Stomach (tissue), 9 donors: Measurements from ENCODE around the gene TRMT6. TPM values are rescaled to one million over a fixed set of nuclear protein-coding genes. Genes with fewer than 3 reads are reported as not detected.

Source experiments
- DNase-seq, 2 donors: peaks; one replicate each; pipeline versions ENCODE4 v3.0.0 to v3.0.0-alpha.2; 2013 to 2019
- H3K27ac ChIP-seq, 5 donors: fragments of 200-600 bp in 4 of 5; sonication (generic) in 4 of 5; one replicate each; pipeline ENCODE4 v1.5.1; 2013 to 2019; ENCODE audit warnings: mild to moderate bottlenecking in 1 of 5, moderate library complexity in 1 of 5
- H3K27me3 ChIP-seq, 3 donors: fragments of 200-600 bp; sonication (generic); one replicate each; pipeline ENCODE4 v1.5.1; 2017 to 2019; ENCODE audit warnings: mixed run types in 1 of 3
- H3K36me3 ChIP-seq, 4 donors: fragments of 200-600 bp; sonication (generic); 1 replicate in 3 of 4; 2 replicates in 1 of 4; pipeline ENCODE4 v1.5.1; 2016 to 2019
- H3K4me1 ChIP-seq, 4 donors: fragments of 200-600 bp; sonication (generic); one replicate each; pipeline ENCODE4 v1.5.1; 2016 to 2019
- H3K4me3 ChIP-seq, 4 donors: fragments of 200-600 bp; sonication (generic) in 3 of 4; one replicate each; pipeline ENCODE4 v1.5.1; 2016 to 2019; ENCODE audit warnings: mild to moderate bottlenecking in 1 of 4
- H3K9me3 ChIP-seq, 4 donors: fragments of 200-600 bp; sonication (generic); one replicate each; pipeline ENCODE4 v1.5.1; 2016 to 2019
- EP300 ChIP-seq: sonication (generic); formaldehyde crosslinking; IDR thresholded peaks from one replicate; pipeline ENCODE4 v1.6.1; 2017; ENCODE audit warnings: antibody characterized with exemption
- POLR2A ChIP-seq, 4 donors: fragments of 450-650 bp; IDR thresholded peaks; one replicate each; pipeline ENCODE4 v1.6.1; 2016; ENCODE audit warnings: antibody characterized with exemption in 4 of 4, control low read depth in 2 of 4, mild to moderate bottlenecking in 1 of 4, moderate library complexity in 1 of 4
- POLR2AphosphoS5 ChIP-seq, 3 donors: sonication (generic); formaldehyde crosslinking; IDR thresholded peaks; one replicate each; pipeline ENCODE4 v1.6.1; 2016; ENCODE audit warnings: antibody characterized with exemption in 3 of 3
- WGBS, 5 donors: extraction: QIAGEN DNeasy Blood & Tissue Kit in 3 of 5; methylation state at CpG; one replicate each; pipeline versions ENCODE4 v1.1.5 to v1.1.7; 2013 to 2018; 5-methylcytosine and 5-hydroxymethylcytosine counted together
- intact Hi-C: fragments of 100-400 bp; cut with DNase I; formaldehyde crosslinking; loops from one replicate; pipeline ENCODE4 v1.15.1; 2023; ENCODE audit warnings: low total_unique reads
- polyA plus RNA-seq, 3 donors: library from polyadenylated mRNA; stranded (reverse); fragments of 200-250 nt; gene quantifications; one replicate each; pipeline ENCODE4 v1.2.3, GENCODE V29; 2013
- small RNA-seq, 4 donors: library from RNA; depleted of rRNA; stranded (forward); fragments of <200 nt; gene quantifications; one replicate each; pipeline ENCODE3, GENCODE V24; 2016
- total RNA-seq, 5 donors: library from RNA; depleted of rRNA; stranded (reverse); fragments of >200 nt; gene quantifications; one replicate each; pipeline versions ENCODE4 v1.1.0 to v1.2.3, GENCODE V29; 2014 to 2016
- TF ChIP-seq, protein P1 (sequence below), 7 experiments: fragments of 450-650 bp in 4 of 7; fragments of 200-600 bp in 3 of 7; sonication (generic) in 3 of 7; IDR thresholded peaks; one replicate each; pipeline ENCODE4 v1.5.1; 2016 to 2019; ENCODE audit warnings: antibody characterized with exemption in 7 of 7, control low read depth in 2 of 7, mild to moderate bottlenecking in 1 of 7
- donor health status: healthy with polysubstance abuse.
- donor health status: Bipolar disorder and iron deficiency.
- donor health status: healthy.

TRMT6 gene
- total and polyA plus RNA-seq, 8 donors, result 2.9 to 10.9 (median 8.0) TPM

- intact Hi-C loops, result no loop called here
Observed at GRCh38 chr20:5893052-5893451, 57.3 kb downstream of the TRMT6 start.

GRCh38 chr20:5890773-5891441, 59.4 kb downstream of the TRMT6 start:
- Histone ChIP-seq H3K4me3 (no peak overlapping the region), H3K36me3 (no peaks in the 10 kb centered on the region), H3K27ac (no peak overlapping the region), H3K27me3 (no peaks in the 10 kb centered on the region), H3K9me3 (no peaks in the 10 kb centered on the region), H3K4me1 (no peaks in the 10 kb centered on the region)
- WGBS, 5 donors, result 71 to 82% (median 75%) methylated on average over 10 of the region's 10 CpGs
- TF ChIP-seq EP300 (no peak), POLR2A (IDR thresholded peaks at IDR 0.05) (no peak), POLR2AphosphoS5 (IDR thresholded peaks at IDR 0.05) (no peak)
- TF ChIP-seq, protein P1, sequence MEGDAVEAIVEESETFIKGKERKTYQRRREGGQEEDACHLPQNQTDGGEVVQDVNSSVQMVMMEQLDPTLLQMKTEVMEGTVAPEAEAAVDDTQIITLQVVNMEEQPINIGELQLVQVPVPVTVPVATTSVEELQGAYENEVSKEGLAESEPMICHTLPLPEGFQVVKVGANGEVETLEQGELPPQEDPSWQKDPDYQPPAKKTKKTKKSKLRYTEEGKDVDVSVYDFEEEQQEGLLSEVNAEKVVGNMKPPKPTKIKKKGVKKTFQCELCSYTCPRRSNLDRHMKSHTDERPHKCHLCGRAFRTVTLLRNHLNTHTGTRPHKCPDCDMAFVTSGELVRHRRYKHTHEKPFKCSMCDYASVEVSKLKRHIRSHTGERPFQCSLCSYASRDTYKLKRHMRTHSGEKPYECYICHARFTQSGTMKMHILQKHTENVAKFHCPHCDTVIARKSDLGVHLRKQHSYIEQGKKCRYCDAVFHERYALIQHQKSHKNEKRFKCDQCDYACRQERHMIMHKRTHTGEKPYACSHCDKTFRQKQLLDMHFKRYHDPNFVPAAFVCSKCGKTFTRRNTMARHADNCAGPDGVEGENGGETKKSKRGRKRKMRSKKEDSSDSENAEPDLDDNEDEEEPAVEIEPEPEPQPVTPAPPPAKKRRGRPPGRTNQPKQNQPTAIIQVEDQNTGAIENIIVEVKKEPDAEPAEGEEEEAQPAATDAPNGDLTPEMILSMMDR (IDR thresholded peaks at IDR 0.05), result no peak
- DNase-seq, result no peak
- intact Hi-C loops, result no loop called here

More at GRCh38 chr20:5893052-5893451, 57.3 kb downstream of the TRMT6 start:
- H3K9me3 ChIP-seq, result no peaks in the 10 kb centered on the region
- no peak overlapping the region for H3K4me3 ChIP-seq
- H3K36me3 ChIP-seq, result no peaks in the 10 kb centered on the region
- TF ChIP-seq POLR2A (IDR thresholded peaks at IDR 0.05), result no peak
- DNase-seq, result no peak
- peaks cover 0 to 5% (median 0%) of the 10 kb centered on the region in 3 donors for H3K27me3 ChIP-seq
- WGBS, 5 donors, result 40 to 54% (median 45%) methylated on average over 3 of the region's 3 CpGs
- H3K27ac ChIP-seq, result no peak overlapping the region
- H3K4me1 ChIP-seq, result no peaks in the 10 kb centered on the region

DNA sequence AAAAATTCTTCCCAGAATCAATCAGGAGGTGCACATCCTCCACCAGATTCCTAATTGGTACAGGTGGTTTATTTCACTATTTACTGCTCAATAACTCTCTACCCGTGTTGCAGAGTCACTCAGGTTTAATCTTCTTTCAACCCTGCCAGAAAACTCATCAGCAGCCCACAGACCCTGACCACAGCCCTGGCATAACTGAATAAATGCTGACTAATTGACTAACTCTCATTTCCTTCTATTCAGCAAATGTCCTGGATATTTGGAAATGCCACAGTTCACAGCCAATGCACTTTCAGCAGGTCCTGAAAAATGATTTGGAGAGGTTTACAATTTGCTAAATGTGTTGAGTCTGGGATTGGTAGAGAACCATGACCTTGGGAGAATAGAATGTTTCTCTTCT, 62.3 kb downstream of the TRMT6 start:
- no peaks in the 10 kb centered on the region for H3K9me3 ChIP-seq
- H3K36me3 ChIP-seq, result no peaks in the 10 kb centered on the region
- no peaks in the 10 kb centered on the region for H3K27me3 ChIP-seq
- WGBS, 5 donors, result 22 to 50% (median 39%) methylated on average over 1 of the region's 1 CpG
- no peak overlapping the region for H3K4me3 ChIP-seq
- TF ChIP-seq POLR2AphosphoS5 (IDR thresholded peaks at IDR 0.05) (no peak), POLR2A (IDR thresholded peaks at IDR 0.05) (no peak)
- intact Hi-C loops, result no loop called here
- DNase-seq, result no peak
- no peaks in the 10 kb centered on the region for H3K4me1 ChIP-seq
- no peak overlapping the region for H3K27ac ChIP-seq

- 83 to 96% (median 89%) methylated on average over 5 of the region's 5 CpGs for WGBS, 5 donors
- H3K27me3 ChIP-seq, result no peaks in the 10 kb centered on the region
Observed at GRCh38 chr20:5887386-5887785, 62.9 kb downstream of the TRMT6 start.

More at GRCh38 chr20:5887386-5887785, 62.9 kb downstream of the TRMT6 start:
- H3K27ac ChIP-seq, result no peak overlapping the region
- H3K9me3 ChIP-seq, result no peaks in the 10 kb centered on the region
- no peaks in the 10 kb centered on the region for H3K4me1 ChIP-seq
- H3K36me3 ChIP-seq, result no peaks in the 10 kb centered on the region
- TF ChIP-seq EP300 (no peak), POLR2AphosphoS5 (IDR thresholded peaks at IDR 0.05) (no peak), POLR2A (IDR thresholded peaks at IDR 0.05) (no peak)
- TF ChIP-seq, protein P1 (IDR thresholded peaks at IDR 0.05), result no peak
- intact Hi-C loops, result no loop called here
- no peak overlapping the region for H3K4me3 ChIP-seq
- no peak for DNase-seq

Small RNAs within 50 kb of the gene (small RNA-seq; reads per million reads assigned to genes)
- gene RF00019 (0 reads per million in 4 donors), gene RNU1-55P (0 reads per million in 4 donors)

Other genes starting within 250 kb of the TRMT6 start
- 1 to 10 TPM in 4 of 5 donors, not detected in 1; 1.3 to 3.5 (median 2.4) TPM for gene SHLD1, start 200.1 kb downstream of the TRMT6 start, total RNA-seq
- gene SHLD1, start 200.1 kb downstream of the TRMT6 start, polyA plus RNA-seq, result 10 to 100 TPM in 1 of 3 donors, 1 to 10 TPM in 2; 7.6 to 10.5 (median 8.1) TPM
- gene CHGB, start 39.0 kb downstream of the TRMT6 start, total RNA-seq, result 1 to 10 TPM in 2 of 5 donors, not detected in 3; 3.5 to 6.4 TPM
- 1 to 10 TPM; 1.1 to 3.7 (median 3.6) TPM for gene CHGB, start 39.0 kb downstream of the TRMT6 start, polyA plus RNA-seq
- gene MCM8, start 119 bp upstream of the TRMT6 start, total RNA-seq, result 10 to 100 TPM in 1 of 5 donors, 1 to 10 TPM in 4; 3.2 to 39.3 (median 7.1) TPM
- 1 to 10 TPM; 2.1 to 2.9 (median 2.6) TPM for gene MCM8, start 119 bp upstream of the TRMT6 start, polyA plus RNA-seq
- gene CRLS1, start 55.6 kb upstream of the TRMT6 start, total RNA-seq, result 100 to 1,000 TPM in 2 of 5 donors, 10 to 100 TPM in 3; 45.5 to 228 (median 83.9) TPM
- gene CRLS1, start 55.6 kb upstream of the TRMT6 start, polyA plus RNA-seq, result 10 to 100 TPM; 60.9 to 81.1 (median 76.5) TPM
- gene LRRN4, start 103.5 kb upstream of the TRMT6 start, total RNA-seq, result 1 to 10 TPM in 2 of 5 donors, not detected in 3; 1.1 to 2.9 TPM
- gene LRRN4, start 103.5 kb upstream of the TRMT6 start, polyA plus RNA-seq, result under 1 TPM in 1 of 3 donors, not detected in 2; 0.19 TPM
- 10 to 100 TPM in 3 of 5 donors, under 1 TPM in 2; 0.45 to 14.5 (median 11.9) TPM for gene FERMT1, start 172.5 kb upstream of the TRMT6 start, total RNA-seq
- 1 to 10 TPM; 2.7 to 8.2 (median 7.6) TPM for gene FERMT1, start 172.5 kb upstream of the TRMT6 start, polyA plus RNA-seq